ENCODE measurements around the gene DEGS2.

DEGS2 gene

DNA sequence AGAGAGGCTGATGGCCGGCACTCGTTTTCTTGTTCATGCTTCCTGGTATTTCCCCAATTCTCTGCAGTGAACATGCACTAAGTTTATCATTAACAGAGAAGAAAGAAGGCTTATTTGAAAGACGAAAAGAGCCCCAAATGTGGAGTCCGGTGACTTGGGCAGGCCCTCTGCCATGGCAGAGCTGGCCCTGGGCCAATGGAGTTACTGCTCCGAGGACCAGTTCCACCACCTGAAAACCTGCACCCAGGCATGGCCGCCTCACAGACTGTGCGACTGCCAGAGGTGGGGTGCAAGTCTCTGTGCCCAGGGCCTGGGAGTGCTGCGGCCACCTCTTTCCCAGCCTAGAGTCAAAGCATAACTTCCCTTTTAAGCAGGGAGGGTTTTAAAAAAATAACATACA is 24.9 kb downstream of the DEGS2 start:
- peaks cover 0 to 66% of the 10 kb centered on the region in 2 experiments; a peak in 2 of 3 replicates for H3K36me3 ChIP-seq (ENCODE audit: control insufficient read depth in 2 of 2, insufficient read depth in 1 of 2, low read length in 2 of 2)
- H3K9me3 ChIP-seq (ENCODE audit: control insufficient read depth, insufficient read depth, low read depth, low read length), result no peaks in the 10 kb centered on the region
- H3K4me3 ChIP-seq (ENCODE audit: low read depth, low read length), result no peak overlapping the region
- H3K27ac ChIP-seq (ENCODE audit: extremely low read depth, low read depth, low read length), result no peak overlapping the region
- ChIA-PET CTCF (interaction anchor here (0.9 kb wide), 1 partner anchor 20 kb away, joined by 3 read pairs; no protein-coding TSS in a partner anchor), POLR2A (no interaction called here)
- H3K4me1 ChIP-seq (ENCODE audit: control insufficient read depth, insufficient read depth, low read length), result no peaks in the 10 kb centered on the region
- no peak for TF ChIP-seq ZNF223 (tag by site-specific recombination; IDR thresholded peaks at IDR 0.05)
- no peak for TF ChIP-seq HOXD13 (CRISPR knock-in tag; IDR thresholded peaks at IDR 0.05; ENCODE audit: borderline replicate concordance)
- no peak for TF ChIP-seq ZNF133 (tag by site-specific recombination; IDR thresholded peaks at IDR 0.05)
- TF ChIP-seq, protein P1, sequence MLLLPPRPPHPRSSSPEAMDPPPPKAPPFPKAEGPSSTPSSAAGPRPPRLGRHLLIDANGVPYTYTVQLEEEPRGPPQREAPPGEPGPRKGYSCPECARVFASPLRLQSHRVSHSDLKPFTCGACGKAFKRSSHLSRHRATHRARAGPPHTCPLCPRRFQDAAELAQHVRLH (tag by site-specific recombination; IDR thresholded peaks at IDR 0.05), result no peak
- TF ChIP-seq, protein P2, sequence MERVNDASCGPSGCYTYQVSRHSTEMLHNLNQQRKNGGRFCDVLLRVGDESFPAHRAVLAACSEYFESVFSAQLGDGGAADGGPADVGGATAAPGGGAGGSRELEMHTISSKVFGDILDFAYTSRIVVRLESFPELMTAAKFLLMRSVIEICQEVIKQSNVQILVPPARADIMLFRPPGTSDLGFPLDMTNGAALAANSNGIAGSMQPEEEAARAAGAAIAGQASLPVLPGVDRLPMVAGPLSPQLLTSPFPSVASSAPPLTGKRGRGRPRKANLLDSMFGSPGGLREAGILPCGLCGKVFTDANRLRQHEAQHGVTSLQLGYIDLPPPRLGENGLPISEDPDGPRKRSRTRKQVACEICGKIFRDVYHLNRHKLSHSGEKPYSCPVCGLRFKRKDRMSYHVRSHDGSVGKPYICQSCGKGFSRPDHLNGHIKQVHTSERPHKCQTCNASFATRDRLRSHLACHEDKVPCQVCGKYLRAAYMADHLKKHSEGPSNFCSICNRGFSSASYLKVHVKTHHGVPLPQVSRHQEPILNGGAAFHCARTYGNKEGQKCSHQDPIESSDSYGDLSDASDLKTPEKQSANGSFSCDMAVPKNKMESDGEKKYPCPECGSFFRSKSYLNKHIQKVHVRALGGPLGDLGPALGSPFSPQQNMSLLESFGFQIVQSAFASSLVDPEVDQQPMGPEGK (tag by site-specific recombination; IDR thresholded peaks at IDR 0.05), result no peak
- no peak for TF ChIP-seq SETDB1 (IDR thresholded peaks at IDR 0.05; ENCODE audit: insufficient read length, low read length)
- TF ChIP-seq ZNF664 (tag by site-specific recombination; IDR thresholded peaks at IDR 0.05), result no peak
- TF ChIP-seq, protein P3, sequence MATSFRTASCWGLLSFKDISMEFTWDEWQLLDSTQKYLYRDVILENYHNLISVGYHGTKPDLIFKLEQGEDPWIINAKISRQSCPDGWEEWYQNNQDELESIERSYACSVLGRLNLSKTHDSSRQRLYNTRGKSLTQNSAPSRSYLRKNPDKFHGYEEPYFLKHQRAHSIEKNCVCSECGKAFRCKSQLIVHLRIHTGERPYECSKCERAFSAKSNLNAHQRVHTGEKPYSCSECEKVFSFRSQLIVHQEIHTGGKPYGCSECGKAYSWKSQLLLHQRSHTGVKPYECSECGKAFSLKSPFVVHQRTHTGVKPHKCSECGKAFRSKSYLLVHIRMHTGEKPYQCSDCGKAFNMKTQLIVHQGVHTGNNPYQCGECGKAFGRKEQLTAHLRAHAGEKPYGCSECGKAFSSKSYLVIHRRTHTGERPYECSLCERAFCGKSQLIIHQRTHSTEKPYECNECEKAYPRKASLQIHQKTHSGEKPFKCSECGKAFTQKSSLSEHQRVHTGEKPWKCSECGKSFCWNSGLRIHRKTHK (tag by site-specific recombination; IDR thresholded peaks at IDR 0.05), result no peak
- TF ChIP-seq, protein P4, sequence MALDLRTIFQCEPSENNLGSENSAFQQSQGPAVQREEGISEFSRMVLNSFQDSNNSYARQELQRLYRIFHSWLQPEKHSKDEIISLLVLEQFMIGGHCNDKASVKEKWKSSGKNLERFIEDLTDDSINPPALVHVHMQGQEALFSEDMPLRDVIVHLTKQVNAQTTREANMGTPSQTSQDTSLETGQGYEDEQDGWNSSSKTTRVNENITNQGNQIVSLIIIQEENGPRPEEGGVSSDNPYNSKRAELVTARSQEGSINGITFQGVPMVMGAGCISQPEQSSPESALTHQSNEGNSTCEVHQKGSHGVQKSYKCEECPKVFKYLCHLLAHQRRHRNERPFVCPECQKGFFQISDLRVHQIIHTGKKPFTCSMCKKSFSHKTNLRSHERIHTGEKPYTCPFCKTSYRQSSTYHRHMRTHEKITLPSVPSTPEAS (tag by site-specific recombination; IDR thresholded peaks at IDR 0.05), result no peak
- TF ChIP-seq, protein P5, sequence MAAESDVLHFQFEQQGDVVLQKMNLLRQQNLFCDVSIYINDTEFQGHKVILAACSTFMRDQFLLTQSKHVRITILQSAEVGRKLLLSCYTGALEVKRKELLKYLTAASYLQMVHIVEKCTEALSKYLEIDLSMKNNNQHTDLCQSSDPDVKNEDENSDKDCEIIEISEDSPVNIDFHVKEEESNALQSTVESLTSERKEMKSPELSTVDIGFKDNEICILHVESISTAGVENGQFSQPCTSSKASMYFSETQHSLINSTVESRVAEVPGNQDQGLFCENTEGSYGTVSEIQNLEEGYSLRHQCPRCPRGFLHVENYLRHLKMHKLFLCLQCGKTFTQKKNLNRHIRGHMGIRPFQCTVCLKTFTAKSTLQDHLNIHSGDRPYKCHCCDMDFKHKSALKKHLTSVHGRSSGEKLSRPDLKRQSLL (tag by site-specific recombination; IDR thresholded peaks at IDR 0.05), result no peak
- no peak for TF ChIP-seq ZNF76 (tag by site-specific recombination; IDR thresholded peaks at IDR 0.05; ENCODE audit: borderline replicate concordance, low read depth)
- no peak for TF ChIP-seq SCRT2 (tag by site-specific recombination; IDR thresholded peaks at IDR 0.05)
- TF ChIP-seq, protein P6, sequence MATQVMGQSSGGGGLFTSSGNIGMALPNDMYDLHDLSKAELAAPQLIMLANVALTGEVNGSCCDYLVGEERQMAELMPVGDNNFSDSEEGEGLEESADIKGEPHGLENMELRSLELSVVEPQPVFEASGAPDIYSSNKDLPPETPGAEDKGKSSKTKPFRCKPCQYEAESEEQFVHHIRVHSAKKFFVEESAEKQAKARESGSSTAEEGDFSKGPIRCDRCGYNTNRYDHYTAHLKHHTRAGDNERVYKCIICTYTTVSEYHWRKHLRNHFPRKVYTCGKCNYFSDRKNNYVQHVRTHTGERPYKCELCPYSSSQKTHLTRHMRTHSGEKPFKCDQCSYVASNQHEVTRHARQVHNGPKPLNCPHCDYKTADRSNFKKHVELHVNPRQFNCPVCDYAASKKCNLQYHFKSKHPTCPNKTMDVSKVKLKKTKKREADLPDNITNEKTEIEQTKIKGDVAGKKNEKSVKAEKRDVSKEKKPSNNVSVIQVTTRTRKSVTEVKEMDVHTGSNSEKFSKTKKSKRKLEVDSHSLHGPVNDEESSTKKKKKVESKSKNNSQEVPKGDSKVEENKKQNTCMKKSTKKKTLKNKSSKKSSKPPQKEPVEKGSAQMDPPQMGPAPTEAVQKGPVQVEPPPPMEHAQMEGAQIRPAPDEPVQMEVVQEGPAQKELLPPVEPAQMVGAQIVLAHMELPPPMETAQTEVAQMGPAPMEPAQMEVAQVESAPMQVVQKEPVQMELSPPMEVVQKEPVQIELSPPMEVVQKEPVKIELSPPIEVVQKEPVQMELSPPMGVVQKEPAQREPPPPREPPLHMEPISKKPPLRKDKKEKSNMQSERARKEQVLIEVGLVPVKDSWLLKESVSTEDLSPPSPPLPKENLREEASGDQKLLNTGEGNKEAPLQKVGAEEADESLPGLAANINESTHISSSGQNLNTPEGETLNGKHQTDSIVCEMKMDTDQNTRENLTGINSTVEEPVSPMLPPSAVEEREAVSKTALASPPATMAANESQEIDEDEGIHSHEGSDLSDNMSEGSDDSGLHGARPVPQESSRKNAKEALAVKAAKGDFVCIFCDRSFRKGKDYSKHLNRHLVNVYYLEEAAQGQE (tag by site-specific recombination; IDR thresholded peaks at IDR 0.05), result no peak
- no peak for TF ChIP-seq ZNF341 (tag by site-specific recombination; IDR thresholded peaks at IDR 0.05; ENCODE audit: low read depth)

DNA sequence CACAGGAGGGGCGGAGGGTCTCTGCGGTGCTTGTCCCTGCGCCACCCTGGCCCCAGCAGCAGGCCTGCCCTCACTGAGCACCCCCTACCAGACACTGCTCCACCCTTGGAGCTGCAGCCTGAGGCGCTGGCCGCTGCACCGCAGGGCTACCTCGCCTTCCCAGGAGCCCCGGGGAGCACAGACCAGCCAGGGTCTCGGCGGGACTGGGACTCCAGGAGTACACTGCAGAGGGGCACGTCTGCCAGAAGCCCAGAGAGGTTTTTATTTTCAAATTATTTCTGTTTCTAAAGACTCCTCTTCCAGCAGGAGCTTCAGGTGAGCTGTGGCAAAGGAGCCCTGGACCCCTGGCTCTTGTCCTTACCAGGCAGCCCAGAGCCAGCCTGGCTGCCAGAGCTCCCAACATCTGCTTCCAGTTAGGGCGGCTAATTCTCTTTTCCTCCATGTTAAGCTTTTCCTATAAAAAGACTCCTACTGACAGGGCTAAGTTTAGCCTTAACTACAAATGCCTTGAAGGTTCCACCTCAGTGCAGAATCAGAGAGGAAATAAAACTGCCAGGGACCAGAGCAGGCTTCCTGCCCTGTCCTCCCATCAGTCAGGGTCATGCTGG is 26.4 kb downstream of the DEGS2 start:
- Histone ChIP-seq H3K27ac (ENCODE audit: extremely low read depth, low read depth, low read length) (no peak overlapping the region), H3K36me3 (ENCODE audit: control insufficient read depth in 2 of 2, insufficient read depth in 1 of 2, low read length in 2 of 2) (peaks cover 0 to 69% of the 10 kb centered on the region in 2 experiments; a peak in 2 of 3 replicates), H3K4me1 (ENCODE audit: control insufficient read depth, insufficient read depth, low read length) (no peaks in the 10 kb centered on the region), H3K9me3 (ENCODE audit: control insufficient read depth, insufficient read depth, low read depth, low read length) (no peaks in the 10 kb centered on the region), H3K4me3 (ENCODE audit: low read depth, low read length) (no peak overlapping the region)
- TF ChIP-seq ZNF473 (tag by site-specific recombination; IDR thresholded peaks at IDR 0.05), result no peak
- TF ChIP-seq ZIC2 (tag by site-specific recombination; IDR thresholded peaks at IDR 0.05), result peak; percentile 98
- CTCF ChIA-PET, result no interaction called here
- POLR2A ChIA-PET, result no interaction called here

All from HEK293 (cell line).